Keratinocyte (primary cell): ENCODE data around the gene ZNF212. TPM values are rescaled to one million over a fixed set of nuclear protein-coding genes. Genes with fewer than 3 reads are reported as not detected.

Experiments used
- DNase-seq: peaks from one replicate; pipeline ENCODE4 v3.0.0-alpha.2; 2011; ENCODE audit warnings: low read depth, missing footprints, low spot score
- FAIRE-seq: peaks from 2 replicates; lab custom pipeline; 2011; peaks lifted over from hg19 to GRCh38; lab: Jason Lieb, UNC
- H2AFZ ChIP-seq: 2 replicates; pipeline ENCODE4 v1.6.0; 2012; ENCODE audit warnings: low read length, control low read depth, inconsistent platforms; ENCODE audit not compliant: control insufficient read depth
- H3K27ac ChIP-seq: 2 replicates; pipeline ENCODE4 v1.5.1; 2011; ENCODE audit warnings: low read length; ENCODE audit not compliant: control insufficient read depth, insufficient read depth
- H3K27me3 ChIP-seq: 3 replicates; pipeline ENCODE4 v1.6.0; 2011; ENCODE audit warnings: low read length; ENCODE audit not compliant: control insufficient read depth, insufficient read depth; ENCODE audit errors: extremely low read depth
- H3K36me3 ChIP-seq, 2 experiments: 2 replicates in 1 of 2; 3 replicates in 1 of 2; pipeline ENCODE4 v1.5.1; 2011; ENCODE audit warnings: low read length in 2 of 2, mild to moderate bottlenecking in 1 of 2; ENCODE audit not compliant: control insufficient read depth in 2 of 2, insufficient read depth in 2 of 2; ENCODE audit errors: extremely low read depth in 1 of 2
- H3K4me1 ChIP-seq: 3 replicates; pipeline ENCODE4 v1.5.1; 2011; ENCODE audit warnings: low read length; ENCODE audit not compliant: control insufficient read depth, insufficient read depth; ENCODE audit errors: extremely low read depth
- H3K4me2 ChIP-seq: 3 replicates; pipeline ENCODE4 v1.6.0; 2011; ENCODE audit warnings: low read depth, low read length; ENCODE audit not compliant: control insufficient read depth, insufficient read depth; ENCODE audit errors: extremely low read depth
- H3K4me3 ChIP-seq, 3 experiments: fragments of 200-600 bp in 1 of 3; sonication (generic) in 1 of 3; 2 replicates in 2 of 3; 3 replicates in 1 of 3; pipeline ENCODE4 v1.5.1; 2011 to 2016; ENCODE audit warnings: low read length in 3 of 3, mild to moderate bottlenecking in 3 of 3, control low read depth in 2 of 3, inconsistent platforms in 1 of 3, low read depth in 1 of 3, mixed read lengths in 1 of 3, mixed run types in 1 of 3, moderate library complexity in 1 of 3; ENCODE audit not compliant: control insufficient read depth in 2 of 3, insufficient read depth in 2 of 3; ENCODE audit errors: extremely low read depth in 1 of 3
- H3K79me2 ChIP-seq: 2 replicates; pipeline ENCODE4 v1.6.0; 2012; ENCODE audit warnings: low read length; ENCODE audit not compliant: control insufficient read depth, insufficient read depth
- H3K9ac ChIP-seq: 3 replicates; pipeline ENCODE4 v1.6.0; 2011; ENCODE audit warnings: low read length; ENCODE audit not compliant: control insufficient read depth, insufficient read depth; ENCODE audit errors: extremely low read depth
- H3K9me1 ChIP-seq: 3 replicates; pipeline ENCODE4 v1.6.0; 2011; ENCODE audit warnings: low read length; ENCODE audit not compliant: control insufficient read depth, insufficient read depth; ENCODE audit errors: extremely low read depth
- H3K9me3 ChIP-seq: 2 replicates; pipeline ENCODE4 v1.5.1; 2012; ENCODE audit warnings: low read depth, low read length; ENCODE audit not compliant: control insufficient read depth
- H4K20me1 ChIP-seq: 3 replicates; pipeline ENCODE4 v1.6.0; 2011; ENCODE audit warnings: low read length; ENCODE audit not compliant: control insufficient read depth, insufficient read depth; ENCODE audit errors: extremely low read depth
- CTCF ChIP-seq, 3 experiments: IDR thresholded peaks in 1 of 3; conservative IDR thresholded peaks in 1 of 3; optimal IDR thresholded peaks in 1 of 3; 2 replicates in 2 of 3; 3 replicates in 1 of 3; pipeline versions ENCODE3 to v1.5.1; 2011; ENCODE audit warnings: low read length in 3 of 3, mild to moderate bottlenecking in 3 of 3, moderate library complexity in 2 of 3, control low read depth in 1 of 3, inconsistent platforms in 1 of 3; ENCODE audit not compliant: insufficient read depth in 2 of 3; ENCODE audit errors: extremely low read depth in 1 of 3
- EZH2 ChIP-seq: IDR thresholded peaks from one replicate; pipeline ENCODE4 v1.6.1; 2012; ENCODE audit warnings: inconsistent platforms, mild to moderate bottlenecking, low read length, moderate library complexity
- dilution Hi-C: fragments of 300-500 bp; cut with MboI; formaldehyde crosslinking; loops from one replicate; pipeline ENCODE4 v1.7.0; 2020; ENCODE audit warnings: low sequenced_read_pairs; ENCODE audit not compliant: extremely low pct_ligation_motif_present
- polyA plus RNA-seq, 5 experiments: library from polyadenylated mRNA; depleted of rRNA in 3 of 5; stranded (reverse) in 3 of 5; stranded (forward) in 1 of 5; unstranded in 1 of 5; fragments of >200 nt; gene quantifications; 1 replicate in 1 of 5; 2 replicates in 3 of 5; 3 replicates in 1 of 5; pipeline versions ENCODE4 v1.2.1 to v1.2.3, GENCODE V29; 2011 to 2012; ENCODE audit warnings: missing spikeins in 2 of 5, low read depth in 1 of 5, low replicate concordance in 1 of 5

ZNF212 gene
- polyA plus RNA-seq, 1 donor (not counting 4 experiments of a cell fraction or from before 2014, with no cell fraction given), result 3.8 TPM

- Histone ChIP-seq H3K4me3 (no peak overlapping the region), H3K79me2 (peaks cover 26% of the 10 kb centered on the region), H3K27me3 (no peaks in the 10 kb centered on the region), H4K20me1 (no peaks in the 10 kb centered on the region), H3K9me1 (no peaks in the 10 kb centered on the region), H3K27ac (no peak overlapping the region), H3K9ac (no peak overlapping the region), H3K4me1 (peaks cover 34% of the 10 kb centered on the region), H3K9me3 (no peaks in the 10 kb centered on the region), H3K36me3 (no peaks in the 10 kb centered on the region), H3K4me2 (no peak overlapping the region), H2AFZ (no peak overlapping the region)
- DNase-seq (no peak), FAIRE-seq (no peak)
- TF ChIP-seq EZH2 (no peak), CTCF (optimal IDR thresholded peaks at IDR 0.05 in 1 of 3, IDR thresholded peaks at IDR 0.05 in 1 of 3, conservative IDR thresholded peaks at IDR 0.05 in 1 of 3; ENCODE audit: extremely low read depth in 1 of 3, insufficient read depth in 2 of 3, low read length in 3 of 3) (no peak)
- dilution Hi-C loops, result no loop called here
These were observed 1.9 kb upstream of the ZNF212 start for GRCh38 chr7:149237502-149237901.

DNA sequence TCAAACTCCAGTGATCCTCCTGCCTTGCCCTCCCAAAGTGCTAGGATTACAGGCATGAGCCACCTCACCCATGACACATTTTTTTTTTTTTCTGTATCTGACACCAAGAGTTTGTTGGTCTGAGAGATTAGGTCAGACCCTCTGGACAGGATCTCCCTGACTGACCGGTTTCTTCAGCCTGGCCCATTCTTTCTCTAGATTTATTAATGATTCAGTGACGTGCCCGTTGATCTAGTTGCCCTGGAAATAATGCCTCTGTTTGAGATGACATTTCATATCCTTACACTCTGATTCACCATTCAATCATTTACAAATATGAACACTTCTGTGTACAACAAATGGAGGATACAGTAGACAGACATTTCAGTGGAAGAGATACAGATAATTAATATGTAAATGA lies 1.4 kb upstream of the ZNF212 start:
- H3K27ac ChIP-seq, result peak overlapping the region; percentile 25
- DNase-seq, result no peak
- H3K4me2 ChIP-seq, result no peak overlapping the region
- no peak overlapping the region for H3K9ac ChIP-seq
- peaks cover 30% of the 10 kb centered on the region for H3K79me2 ChIP-seq
- H2AFZ ChIP-seq, result no peak overlapping the region
- H3K36me3 ChIP-seq, result no peaks in the 10 kb centered on the region
- no peaks in the 10 kb centered on the region for H3K9me3 ChIP-seq
- TF ChIP-seq EZH2 (no peak), CTCF (optimal IDR thresholded peaks at IDR 0.05 in 1 of 3, IDR thresholded peaks at IDR 0.05 in 1 of 3, conservative IDR thresholded peaks at IDR 0.05 in 1 of 3; ENCODE audit: extremely low read depth in 1 of 3, insufficient read depth in 2 of 3, low read length in 3 of 3) (no peak)
- peaks cover 28% of the 10 kb centered on the region for H3K4me1 ChIP-seq
- H3K4me3 ChIP-seq, result no peak overlapping the region
- H3K9me1 ChIP-seq, result no peaks in the 10 kb centered on the region
- no peaks in the 10 kb centered on the region for H4K20me1 ChIP-seq
- FAIRE-seq, result no peak
- H3K27me3 ChIP-seq, result no peaks in the 10 kb centered on the region
- dilution Hi-C loops, result no loop called here
